ENCODE measurements around the gene MBL2. TPM values are rescaled to one million over a fixed set of nuclear protein-coding genes. Genes with fewer than 3 reads are reported as not detected.
A peak's percentile ranks its signal among the peaks of the same experiment; 100 is the strongest.

MBL2 gene
- total and polyA plus RNA-seq, 10 of the 15 experiments (the other 5 are each of a cell fraction or from before 2014, with no cell fraction given) = not detected

GRCh38 chr10:52740913-52741675, 31.5 kb downstream of the MBL2 start:
- no peaks in the 10 kb centered on the region for H4K20me1 ChIP-seq (ENCODE audit: control insufficient read depth, insufficient read depth)
- H3K27me3 ChIP-seq (replicated peaks in 1 of 2; ENCODE audit: control insufficient read depth in 2 of 2, insufficient read depth in 2 of 2, low read length in 1 of 2) = no peaks in the 10 kb centered on the region
- no TSS peak for BruUV-seq (replicated peaks)
- POLR2A ChIA-PET = no interaction called here
- intact Hi-C loops (cut with micrococcal nuclease; ENCODE audit: unreplicated experiment) (loop anchor here (1.0 kb wide), 1 partner anchor 39 kb away; no protein-coding TSS in a partner anchor), in situ Hi-C loops (cut with MboI) (loop anchor here (5.0 kb wide), 1 partner anchor 41 kb away; no protein-coding TSS in a partner anchor)
- no peaks in the 10 kb centered on the region for H3K36me3 ChIP-seq (ENCODE audit: control insufficient read depth in 2 of 2, insufficient read depth in 2 of 2, low read length in 1 of 2)
- 16% methylated on average over 5 of the region's 5 CpGs for WGBS (ENCODE audit: insufficient coverage, insufficient replicate concordance, low lambda C conversion rate, missing lambda C conversion rate)
- no peak overlapping the region for H3K27ac ChIP-seq (ENCODE audit: control insufficient read depth, insufficient read depth)
- no peaks in the 10 kb centered on the region for H3K9me3 ChIP-seq (replicated peaks; ENCODE audit: control insufficient read depth, insufficient read depth, low read length)
- DNase-seq (ENCODE audit: low read depth, low spot score) (no peak), ATAC-seq (peak; percentile 84), FAIRE-seq (peak; percentile 69)
- no peak overlapping the region for H3K4me2 ChIP-seq (ENCODE audit: control insufficient read depth, insufficient read depth)
- no peak overlapping the region for H3K4me3 ChIP-seq
- no peaks in the 10 kb centered on the region for H3K79me2 ChIP-seq (ENCODE audit: control insufficient read depth, insufficient read depth, low read length)
- H3K4me1 ChIP-seq (ENCODE audit: control insufficient read depth, insufficient read depth, low read length) = no peaks in the 10 kb centered on the region
- RAD21 ChIA-PET (ENCODE audit: unreplicated experiment) = interaction anchor here (2.5 kb wide), 1 partner anchor 39 kb away, joined by 19 read pairs; no protein-coding TSS in a partner anchor
- no peak overlapping the region for H2AFZ ChIP-seq (ENCODE audit: control insufficient read depth, low read depth, low read length)
- peak; percentile 66 for TF ChIP-seq RAD21 (IDR thresholded peaks at IDR 0.05; ENCODE audit: insufficient read depth, low read depth, low read length)
- peak; percentile 75 for TF ChIP-seq SMC3 (IDR thresholded peaks at IDR 0.05; ENCODE audit: borderline replicate concordance, low read length)
- peak; percentile 76 to 95 (median 92) for TF ChIP-seq CTCF (IDR thresholded peaks at IDR 0.05 in 2 of 3, conservative IDR thresholded peaks at IDR 0.05 in 1 of 3; ENCODE audit: control insufficient read depth in 2 of 3, extremely low read depth in 1 of 3, insufficient read depth in 1 of 3, low read depth in 3 of 3, low read length in 3 of 3)
- no peak for TF ChIP-seq POLR2A (IDR thresholded peaks at IDR 0.05; ENCODE audit: low read depth, low read length)
- H3K9ac ChIP-seq (ENCODE audit: control insufficient read depth, insufficient read depth, low read length) = no peak overlapping the region
- CTCF ChIA-PET = interaction anchor here (0.6 to 4.3 kb wide), 15 partner anchors 8 to 1394 kb away, joined by 3 to 50 read pairs (median 4); no protein-coding TSS in a partner anchor
- SMC1A ChIA-PET (ENCODE audit: uncharacterized antibody, unreplicated experiment) = interaction anchor here (1.0 to 1.7 kb wide), 3 partner anchors 37 to 42 kb away, joined by 3 to 10 read pairs (median 3); no protein-coding TSS in a partner anchor

Data from GM12878 (cell line).